DMS153 treated with DMSO at 0.1 percent for 48 hours (cell line): ENCODE results near the gene AFG3L2.
A peak's percentile ranks its signal among the peaks of the same experiment; 100 is the strongest.

Experiments
- DNase-seq: peaks from one replicate; lab custom pipeline; 2025; ENCODE audit not compliant: unreplicated experiment; lab: John Stamatoyannopoulos, UW

Gene AFG3L2

GRCh38 chr18:12362473-12363174 lies 14.4 kb downstream of the AFG3L2 start:
- DNase-seq = no peak

GRCh38 chr18:12361770-12362378 lies 15.2 kb downstream of the AFG3L2 start:
- DNase-seq = no peak

GRCh38 chr18:12359515-12359927 lies 17.5 kb downstream of the AFG3L2 start:
- DNase-seq = no peak

- DNase-seq = no peak
Observed at GRCh38 chr18:12352188-12352587, 24.8 kb downstream of the AFG3L2 start.

GRCh38 chr18:12347895-12348294 lies 29.1 kb downstream of the AFG3L2 start:
- DNase-seq = no peak

- DNase-seq = no peak
Observed at GRCh38 chr18:12346240-12346565, 30.8 kb downstream of the AFG3L2 start.

GRCh38 chr18:12345491-12346239 lies 31.4 kb downstream of the AFG3L2 start:
- no peak for DNase-seq

GRCh38 chr18:12342661-12343060 lies 34.4 kb downstream of the AFG3L2 start:
- DNase-seq = no peak

- DNase-seq = no peak
Observed at GRCh38 chr18:12340945-12341660, 35.9 kb downstream of the AFG3L2 start.

GRCh38 chr18:12338382-12338781 lies 38.6 kb downstream of the AFG3L2 start:
- no peak for DNase-seq

GRCh38 chr18:12336887-12337286 lies 40.1 kb downstream of the AFG3L2 start:
- peak; percentile 1 for DNase-seq

- DNase-seq = no peak
Observed at GRCh38 chr18:12336171-12336613, 40.8 kb downstream of the AFG3L2 start.

GRCh38 chr18:12335503-12335902 lies 41.5 kb downstream of the AFG3L2 start:
- DNase-seq = no peak

GRCh38 chr18:12334863-12335262 lies 42.2 kb downstream of the AFG3L2 start:
- DNase-seq = no peak

GRCh38 chr18:12334366-12334808 lies 42.6 kb downstream of the AFG3L2 start:
- DNase-seq = no peak

- DNase-seq = no peak
Observed at GRCh38 chr18:12333506-12334290, 43.3 kb downstream of the AFG3L2 start.

- DNase-seq = no peak
Observed at GRCh38 chr18:12330766-12331165, 46.3 kb downstream of the AFG3L2 start.

GRCh38 chr18:12329125-12329698 lies 47.8 kb downstream of the AFG3L2 start:
- no peak for DNase-seq

GRCh38 chr18:12328179-12328823 lies 48.7 kb downstream of the AFG3L2 start:
- DNase-seq = no peak
